K562 (cell line): ENCODE measurements around the gene PRKAG2. TPM values are rescaled to one million over a fixed set of nuclear protein-coding genes. Genes with fewer than 3 reads are reported as not detected.
"Not testable (repeated sequence)": the region's sequence is repeated elsewhere in the genome, so short reads cannot be mapped to it uniquely, and the experiment has no call there.

Experiments used
- ATAC-seq: fragments of 200-7000 bp; cut with Tn5 transposase; 3 replicates; pipeline ENCODE4 v1.9.1; 2020; ENCODE audit warnings: moderate library complexity
- BruUV-seq: library from RNA; stranded (reverse); fragments of 400-500 nt; replicated peaks from 2 replicates; lab custom pipeline; 2021; lab: Mats Ljungman, UMichigan
- CTCF ChIA-PET: fragments of 300-600 bp; formaldehyde crosslinking; extraction: SDS; loops from one replicate; lab custom pipeline; 2021; ENCODE audit warnings: low intra/inter-chr PET ratio; lab: Yijun Ruan, JAX
- POLR2A ChIA-PET: fragments of 300-600, 350-650 bp; sonication (Branson Sonifier 250); formaldehyde crosslinking; extraction: SDS; loops from one replicate; lab custom pipeline; 2021; ENCODE audit warnings: antibody characterized with exemption, inconsistent platforms; lab: Yijun Ruan, JAX
- DNase-seq, 4 experiments: peaks; one replicate each; pipeline versions ENCODE4 v3.0.0 to v3.0.0-alpha.2; 2011 to 2018; ENCODE audit warnings: low spot score in 3 of 4, mixed read lengths in 3 of 4; ENCODE audit errors: extremely low read depth in 1 of 4
- FAIRE-seq: peaks from 2 replicates; lab custom pipeline; 2011; peaks lifted over from hg19 to GRCh38; lab: Jason Lieb, UNC
- H2AFZ ChIP-seq: 2 replicates; pipeline ENCODE4 v1.6.0; 2011; ENCODE audit warnings: low read depth, low read length, control low read depth, inconsistent platforms
- H3K27ac ChIP-seq: fragments of 200-600 bp; 3 replicates; pipeline ENCODE4 v1.8.0; 2011; ENCODE audit warnings: low read depth, mild to moderate bottlenecking, control low read depth, inconsistent platforms, low read length, moderate library complexity, mixed read lengths; ENCODE audit errors: extremely low read depth
- H3K27me3 ChIP-seq, 2 experiments: fragments of 300-600 bp in 1 of 2; 2 replicates in 1 of 2; 3 replicates in 1 of 2; pipeline versions ENCODE4 v1.6.0 to v1.8.0; 2011; ENCODE audit warnings: inconsistent platforms in 2 of 2, low read length in 2 of 2, mild to moderate bottlenecking in 1 of 2, mixed read lengths in 1 of 2, moderate library complexity in 1 of 2; ENCODE audit not compliant: control insufficient read depth in 2 of 2, insufficient read depth in 2 of 2
- H3K36me3 ChIP-seq: fragments of 300-600 bp; 3 replicates; pipeline ENCODE4 v1.8.0; 2011; ENCODE audit warnings: mild to moderate bottlenecking, low read length, inconsistent platforms; ENCODE audit not compliant: control insufficient read depth, insufficient read depth
- H3K4me1 ChIP-seq, 2 experiments: fragments of 200-600 bp in 1 of 2; replicated peaks in 1 of 2; 2 replicates in 1 of 2; 3 replicates in 1 of 2; pipeline versions ENCODE4 v1.5.1 to v1.8.0; 2011; ENCODE audit warnings: inconsistent platforms in 2 of 2, low read length in 2 of 2, mild to moderate bottlenecking in 1 of 2, mixed read lengths in 1 of 2, moderate library complexity in 1 of 2; ENCODE audit not compliant: control insufficient read depth in 2 of 2, insufficient read depth in 2 of 2
- H3K4me2 ChIP-seq: 2 replicates; pipeline ENCODE4 v1.6.1; 2011; ENCODE audit warnings: low read length, control low read depth, inconsistent platforms, mixed read lengths; ENCODE audit not compliant: insufficient read depth
- H3K4me3 ChIP-seq: fragments of 200-600 bp; sonication (generic), shearing (Covaris generic); 2 replicates; pipeline ENCODE4 v1.5.1; 2016; ENCODE audit warnings: control low read depth, inconsistent platforms
- H3K79me2 ChIP-seq: fragments of 200-600 bp; 3 replicates; pipeline ENCODE4 v1.8.0; 2011; ENCODE audit warnings: low read length, inconsistent platforms; ENCODE audit not compliant: control insufficient read depth, insufficient read depth
- H3K9ac ChIP-seq, 2 experiments: 2 replicates each; pipeline versions ENCODE4 v1.6.0 to v1.6.1; 2011; ENCODE audit warnings: low read depth in 2 of 2, low read length in 2 of 2, control low read depth in 1 of 2, inconsistent platforms in 1 of 2, mild to moderate bottlenecking in 1 of 2, mixed read lengths in 1 of 2; ENCODE audit not compliant: insufficient read depth in 1 of 2
- H3K9me1 ChIP-seq: one replicate; pipeline ENCODE4 v1.6.0; 2011; ENCODE audit warnings: inconsistent platforms, mild to moderate bottlenecking, low read length, moderate library complexity; ENCODE audit not compliant: control insufficient read depth, insufficient read depth
- H3K9me3 ChIP-seq: replicated peaks from 2 replicates; pipeline ENCODE4 v1.5.1; 2011; ENCODE audit warnings: low read depth, low read length, inconsistent platforms; ENCODE audit not compliant: control insufficient read depth, insufficient read depth
- H4K20me1 ChIP-seq: replicated peaks from 2 replicates; pipeline ENCODE4 v1.6.1; 2011; ENCODE audit warnings: low read length, inconsistent platforms, mixed read lengths; ENCODE audit not compliant: control insufficient read depth, insufficient read depth
- CEBPB ChIP-seq: fragments of 450-650 bp; IDR thresholded peaks from 2 replicates; pipeline ENCODE4 v1.6.1; 2016; ENCODE audit warnings: missing genetic modification characterization, missing compliant biosample characterization
- CEBPG ChIP-seq, 3 experiments: fragments of 200-800 bp in 1 of 3; sonication (Bioruptor generic) in 1 of 3; sonication (generic) in 1 of 3; formaldehyde crosslinking in 1 of 3; IDR thresholded peaks in 2 of 3; conservative IDR thresholded peaks in 1 of 3; 2 replicates each; pipeline versions ENCODE4 v1.6.1 to v1.8.0; 2016 to 2022; ENCODE audit warnings: missing compliant biosample characterization in 2 of 3, missing genetic modification characterization in 2 of 3, mild to moderate bottlenecking in 1 of 3, missing genetic modification reagents in 1 of 3
- WGBS: fragments of 100-300 bp; shearing (Covaris generic); methylation state at CpG from one replicate; pipeline ENCODE4 v1.1.6; 2016; ENCODE audit warnings: low coverage, mixed read lengths; ENCODE audit not compliant: insufficient coverage; ENCODE audit errors: missing lambda C conversion rate; 5-methylcytosine and 5-hydroxymethylcytosine counted together
- in situ Hi-C: fragments of 300-500 bp; cut with MboI; formaldehyde crosslinking; loops from 4 replicates; pipeline ENCODE4 v1.15.0; 2018; ENCODE audit warnings: inconsistent platforms, mixed read lengths
- intact Hi-C: fragments of 100-400 bp; cut with micrococcal nuclease; formaldehyde crosslinking; loops from 2 replicates; pipeline ENCODE4 v1.14.2; 2022
- polyA plus RNA-seq, 8 experiments: library from polyadenylated mRNA; depleted of rRNA in 4 of 8; stranded (reverse) in 5 of 8; unstranded in 3 of 8; fragments of >200 nt; fragmentation: Nextera tagmentation in 2 of 8; fragmentation: Illumina TruSeq in 1 of 8; extraction: Ambion mirVana in 2 of 8; extraction: Trizol in 1 of 8; gene quantifications; 2 replicates each; pipeline versions ENCODE4 v1.2.1 to v1.2.3, GENCODE V29; 2011 to 2014; ENCODE audit warnings: inconsistent platforms in 1 of 8, missing spikeins in 1 of 8
- total RNA-seq, 7 experiments: library from RNA; depleted of rRNA in 6 of 7; stranded (reverse); fragments of >200 nt in 6 of 7; fragmentation: Illumina TruSeq in 2 of 7; extraction: Trizol in 2 of 7; gene quantifications; 2 replicates each; pipeline versions ENCODE4 v1.2.1 to v1.2.3, GENCODE V29; 2011 to 2021; ENCODE audit warnings: low replicate concordance in 1 of 7

The PRKAG2 gene
- total and polyA plus RNA-seq, 9 of the 15 experiments (the other 6 are each of a cell fraction or from before 2014, with no cell fraction given) = 0.99 to 5.6 (median 3.3) TPM

- peaks cover 0 to 11% of the 10 kb centered on the region in 2 experiments; a peak in 3 of 5 replicates for H3K4me1 ChIP-seq
- H3K79me2 ChIP-seq; H3K36me3 ChIP-seq; H3K4me2 ChIP-seq; H2AFZ ChIP-seq; DNase-seq; H3K9me3 ChIP-seq; FAIRE-seq; BruUV-seq; ATAC-seq; intact Hi-C loops; H3K9me1 ChIP-seq; TF ChIP-seq CEBPG (CRISPR knock-in tag; IDR thresholded peaks at IDR 0.05): not testable (repeated sequence)
- WGBS = 1% methylated on average over 11 of the region's 11 CpGs
- POLR2A ChIA-PET = interaction anchor here (0.6 kb wide), 1 partner anchor 41 kb away, joined by 3 read pairs; no protein-coding TSS in a partner anchor
- H4K20me1 ChIP-seq = peaks cover 11% of the 10 kb centered on the region
- H3K27me3 ChIP-seq = peaks cover 74 to 97% of the 10 kb centered on the region in 2 experiments
- peak; percentile 92 for TF ChIP-seq CEBPB (tag)
- TF ChIP-seq CEBPG (tag; conservative IDR thresholded peaks at IDR 0.05 in 1 of 2, IDR thresholded peaks at IDR 0.05 in 1 of 2) = peak; percentile 77 to 79
- TF ChIP-seq, all 486 proteins: peak for 2; not testable (repeated sequence) for 484
- CTCF ChIA-PET, H3K27ac ChIP-seq, H3K4me3 ChIP-seq, in situ Hi-C loops, H3K9ac ChIP-seq: not testable (repeated sequence)
Measured at GRCh38 chr7:151797667-151798307, 79.1 kb downstream of the PRKAG2 start.
